ENCODE data around the gene MYEOV. TPM values are rescaled to one million over a fixed set of nuclear protein-coding genes. Genes with fewer than 3 reads are reported as not detected.

The MYEOV gene
- total RNA-seq, 4 donors from 2014 or later: 0.55 to 1.1 TPM; not detected in 2

DNA sequence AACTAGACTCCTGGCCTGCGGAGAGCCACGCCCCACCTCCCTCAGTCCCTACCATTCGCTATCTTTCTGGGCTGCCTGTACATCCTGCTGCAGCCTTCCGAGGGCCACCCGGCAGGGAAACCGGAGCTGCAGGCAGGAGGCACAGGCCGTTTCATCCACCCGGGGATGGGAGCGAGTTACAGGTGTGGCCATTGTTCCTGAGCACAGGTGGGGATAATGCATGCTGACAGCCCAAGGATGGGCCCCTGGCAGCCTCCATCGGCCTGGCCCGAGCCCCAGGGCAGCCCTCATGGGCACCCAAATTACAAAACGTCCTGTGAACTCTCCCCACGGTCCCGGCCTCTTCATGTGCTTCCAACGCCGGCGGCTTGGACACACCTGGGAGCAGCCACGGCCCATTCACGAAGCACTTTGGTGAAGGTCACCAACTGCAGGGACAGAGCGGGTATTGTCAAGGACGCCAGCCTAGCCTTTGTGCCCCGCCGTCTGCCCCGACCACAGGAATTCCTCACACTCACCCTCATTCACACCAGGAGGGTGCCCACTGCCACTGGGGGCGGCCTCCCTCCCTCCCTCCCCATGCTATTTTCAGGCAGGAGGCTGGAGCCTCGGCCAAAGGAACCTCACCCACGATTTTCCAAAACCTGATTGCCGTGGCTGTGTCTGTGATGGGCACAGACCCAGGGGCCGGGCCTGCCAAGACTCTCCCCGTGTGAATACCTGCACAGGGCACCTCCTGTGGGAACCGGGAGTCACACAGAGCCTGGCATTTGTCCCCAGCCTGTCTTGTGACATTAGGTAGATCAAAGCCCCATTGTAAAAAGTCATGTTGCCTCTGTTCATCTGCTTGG lies 42.1 kb upstream of the MYEOV start:
- H3K27ac ChIP-seq: no peak overlapping the region
- H3K36me3 ChIP-seq: no peaks in the 10 kb centered on the region
- no peaks in the 10 kb centered on the region for H3K27me3 ChIP-seq
- in situ Hi-C loops (cut with MboI; ENCODE audit: low pct_ligation_motif_present in 1 of 4, low pct_unique_long_range_greater_than_20kb in 1 of 4, low sequenced_read_pairs in 3 of 4): no loop called here
- no peak overlapping the region for H3K4me3 ChIP-seq
- no peak for DNase-seq
- H3K9me3 ChIP-seq: peaks cover 5 to 7% of the 10 kb centered on the region in 2 donors
- no peaks in the 10 kb centered on the region for H3K4me1 ChIP-seq
- WGBS, 2 donors (ENCODE audit: low coverage in 1 of 2): 74% methylated on average over 31 of the region's 31 CpGs; no CpG with 5 or more reads in 1 of the 2 donors
- intact Hi-C loops (cut with DNase I; ENCODE audit: low total_unique reads): no loop called here
- TF ChIP-seq POLR2A (IDR thresholded peaks at IDR 0.05): no peak

DNA sequence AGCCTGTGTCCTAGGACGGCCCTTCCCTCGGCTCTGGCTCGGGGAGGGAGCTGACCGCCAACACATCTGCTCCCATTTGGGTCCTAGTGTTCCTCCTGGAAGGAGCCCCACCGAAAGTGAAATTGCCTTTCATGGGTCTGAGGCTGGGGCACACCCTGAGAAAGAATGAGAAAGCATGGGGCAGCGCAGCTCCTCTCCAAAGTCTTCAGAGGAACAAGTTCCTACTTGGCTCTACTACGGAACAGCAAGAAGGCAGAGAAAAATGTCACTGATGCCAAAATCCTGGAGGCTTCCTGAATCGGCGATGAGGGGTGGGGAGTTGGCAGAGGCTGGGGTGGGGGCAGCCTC lies 41.5 kb upstream of the MYEOV start:
- intact Hi-C loops (cut with DNase I; ENCODE audit: low total_unique reads): no loop called here
- Histone ChIP-seq H3K27ac (no peak overlapping the region), H3K4me1 (no peaks in the 10 kb centered on the region), H3K4me3 (no peak overlapping the region), H3K9me3 (peaks cover 5 to 7% of the 10 kb centered on the region in 2 donors), H3K27me3 (no peaks in the 10 kb centered on the region), H3K36me3 (no peaks in the 10 kb centered on the region)
- TF ChIP-seq, protein P1, sequence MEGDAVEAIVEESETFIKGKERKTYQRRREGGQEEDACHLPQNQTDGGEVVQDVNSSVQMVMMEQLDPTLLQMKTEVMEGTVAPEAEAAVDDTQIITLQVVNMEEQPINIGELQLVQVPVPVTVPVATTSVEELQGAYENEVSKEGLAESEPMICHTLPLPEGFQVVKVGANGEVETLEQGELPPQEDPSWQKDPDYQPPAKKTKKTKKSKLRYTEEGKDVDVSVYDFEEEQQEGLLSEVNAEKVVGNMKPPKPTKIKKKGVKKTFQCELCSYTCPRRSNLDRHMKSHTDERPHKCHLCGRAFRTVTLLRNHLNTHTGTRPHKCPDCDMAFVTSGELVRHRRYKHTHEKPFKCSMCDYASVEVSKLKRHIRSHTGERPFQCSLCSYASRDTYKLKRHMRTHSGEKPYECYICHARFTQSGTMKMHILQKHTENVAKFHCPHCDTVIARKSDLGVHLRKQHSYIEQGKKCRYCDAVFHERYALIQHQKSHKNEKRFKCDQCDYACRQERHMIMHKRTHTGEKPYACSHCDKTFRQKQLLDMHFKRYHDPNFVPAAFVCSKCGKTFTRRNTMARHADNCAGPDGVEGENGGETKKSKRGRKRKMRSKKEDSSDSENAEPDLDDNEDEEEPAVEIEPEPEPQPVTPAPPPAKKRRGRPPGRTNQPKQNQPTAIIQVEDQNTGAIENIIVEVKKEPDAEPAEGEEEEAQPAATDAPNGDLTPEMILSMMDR (IDR thresholded peaks at IDR 0.05): no peak
- no peak for TF ChIP-seq POLR2A (IDR thresholded peaks at IDR 0.05)
- TF ChIP-seq POLR2AphosphoS5 (IDR thresholded peaks at IDR 0.05): no peak
- no peak for TF ChIP-seq EP300 (IDR thresholded peaks at IDR 0.05; ENCODE audit: low read depth)
- DNase-seq: no peak
- WGBS, 2 donors (ENCODE audit: low coverage in 1 of 2): 75 to 90% methylated on average over 3 to 9 of the region's 9 CpGs
- in situ Hi-C loops (cut with MboI; ENCODE audit: low pct_ligation_motif_present in 1 of 4, low pct_unique_long_range_greater_than_20kb in 1 of 4, low sequenced_read_pairs in 3 of 4): no loop called here

DNA sequence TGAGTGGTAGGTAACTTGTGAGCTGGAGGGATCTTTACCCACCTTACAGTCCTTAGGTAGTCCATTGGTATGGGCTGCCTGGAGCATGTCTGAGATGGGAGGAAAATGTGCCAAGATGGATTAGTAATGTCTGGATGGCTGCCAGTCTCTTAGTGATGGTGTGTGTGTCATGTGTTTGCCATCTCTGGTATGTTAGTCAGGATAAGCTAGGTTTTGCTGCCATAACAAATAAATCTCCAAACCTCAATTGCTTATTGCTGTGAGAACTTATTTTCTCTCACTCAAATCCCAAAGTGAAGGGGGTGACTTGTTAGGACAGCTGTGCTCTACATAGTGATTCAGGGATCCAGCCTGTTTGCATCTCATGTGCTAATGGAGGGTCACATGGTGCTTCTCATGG lies 40.9 kb upstream of the MYEOV start:
- Histone ChIP-seq H3K4me3 (no peak overlapping the region), H3K27me3 (no peaks in the 10 kb centered on the region), H3K4me1 (no peaks in the 10 kb centered on the region), H3K36me3 (no peaks in the 10 kb centered on the region), H3K9me3 (peaks cover 5 to 7% of the 10 kb centered on the region in 2 donors), H3K27ac (no peak overlapping the region)
- TF ChIP-seq EP300 (IDR thresholded peaks at IDR 0.05; ENCODE audit: low read depth) (no peak), POLR2AphosphoS5 (IDR thresholded peaks at IDR 0.05) (no peak)
- in situ Hi-C loops (cut with MboI; ENCODE audit: low pct_ligation_motif_present in 1 of 4, low pct_unique_long_range_greater_than_20kb in 1 of 4, low sequenced_read_pairs in 3 of 4): no loop called here
- intact Hi-C loops (cut with DNase I; ENCODE audit: low total_unique reads): no loop called here
- no peak for DNase-seq

DNA sequence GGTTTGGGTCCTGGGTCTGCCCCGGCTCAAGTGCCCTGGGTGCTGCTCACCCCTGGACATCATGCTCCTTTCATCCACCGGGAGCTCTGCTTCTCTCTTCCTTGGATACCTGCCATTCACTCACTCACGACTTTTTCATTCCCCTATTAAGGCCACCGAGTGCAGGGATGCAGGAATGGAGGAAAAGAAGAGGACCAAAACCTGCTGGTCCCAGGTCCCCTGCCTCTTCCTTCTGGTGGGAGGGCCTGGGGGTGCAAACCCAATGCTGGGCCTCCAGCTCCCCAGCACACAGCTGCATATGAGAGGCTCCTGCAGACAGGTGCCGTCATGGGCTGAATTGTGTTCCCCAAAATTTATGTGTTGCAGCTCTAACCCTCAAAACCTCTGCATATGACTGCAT lies 36.8 kb upstream of the MYEOV start:
- TF ChIP-seq EP300 (IDR thresholded peaks at IDR 0.05; ENCODE audit: low read depth) (no peak), POLR2AphosphoS5 (IDR thresholded peaks at IDR 0.05) (no peak), POLR2A (IDR thresholded peaks at IDR 0.05) (no peak)
- TF ChIP-seq, protein P1 (IDR thresholded peaks at IDR 0.05): no peak
- intact Hi-C loops (cut with DNase I; ENCODE audit: low total_unique reads): no loop called here
- Histone ChIP-seq H3K27me3 (no peaks in the 10 kb centered on the region), H3K4me1 (no peaks in the 10 kb centered on the region), H3K9me3 (peaks cover 5 to 7% of the 10 kb centered on the region in 2 donors), H3K36me3 (no peaks in the 10 kb centered on the region), H3K4me3 (no peak overlapping the region), H3K27ac (no peak overlapping the region)
- in situ Hi-C loops (cut with MboI; ENCODE audit: low pct_ligation_motif_present in 1 of 4, low pct_unique_long_range_greater_than_20kb in 1 of 4, low sequenced_read_pairs in 3 of 4): no loop called here
- no peak for DNase-seq
- WGBS, 2 donors (ENCODE audit: low coverage in 1 of 2): 65 to 75% methylated on average over 4 to 5 of the region's 5 CpGs

DNA sequence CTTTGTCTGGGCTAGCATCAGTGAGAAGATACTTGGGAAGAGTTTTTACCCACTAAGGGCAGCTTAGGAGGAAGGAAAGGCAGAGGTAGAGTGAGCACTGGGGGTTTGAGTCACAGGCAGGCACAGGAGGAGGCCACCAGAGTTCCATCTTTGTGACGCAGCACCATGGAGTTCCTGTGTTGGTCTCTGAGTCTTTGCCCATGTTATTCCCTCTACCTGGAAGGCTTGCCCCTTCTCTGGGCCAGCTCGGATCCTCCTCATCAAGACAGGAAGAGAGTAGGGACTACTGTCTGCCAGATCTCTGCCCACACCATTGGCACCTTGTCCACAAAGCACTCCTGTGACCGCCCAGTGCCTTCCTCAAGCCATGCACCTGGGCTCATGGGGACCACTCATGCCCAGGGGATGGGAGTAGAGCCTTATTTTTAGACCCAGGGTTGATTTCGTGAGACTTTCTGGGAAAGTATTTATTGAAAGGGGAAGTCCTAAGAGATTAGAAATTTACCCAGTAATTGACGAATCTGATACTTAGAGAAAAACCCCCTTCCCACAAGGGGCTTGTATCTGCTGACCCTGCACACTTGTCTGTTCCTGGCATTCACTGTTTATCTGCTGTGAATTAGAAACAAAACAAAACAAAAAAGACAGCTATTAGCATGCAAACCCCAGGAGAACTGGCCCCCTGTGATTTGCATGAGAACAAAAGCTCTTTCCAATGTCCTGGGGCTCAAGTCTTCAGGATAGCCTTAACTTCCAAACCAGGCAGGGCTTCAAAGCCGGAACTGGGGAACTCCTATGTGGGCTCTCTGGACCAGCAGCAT lies 35.9 kb upstream of the MYEOV start:
- Histone ChIP-seq H3K36me3 (no peaks in the 10 kb centered on the region), H3K27ac (no peak overlapping the region), H3K27me3 (no peaks in the 10 kb centered on the region), H3K4me3 (no peak overlapping the region), H3K9me3 (peaks cover 5 to 6% of the 10 kb centered on the region in 2 donors), H3K4me1 (no peaks in the 10 kb centered on the region)
- WGBS, 2 donors (ENCODE audit: low coverage in 1 of 2): 73 to 76% methylated on average over 3 to 6 of the region's 6 CpGs
- in situ Hi-C loops (cut with MboI; ENCODE audit: low pct_ligation_motif_present in 1 of 4, low pct_unique_long_range_greater_than_20kb in 1 of 4, low sequenced_read_pairs in 3 of 4): no loop called here
- no peak for DNase-seq
- intact Hi-C loops (cut with DNase I; ENCODE audit: low total_unique reads): no loop called here
- TF ChIP-seq POLR2A (IDR thresholded peaks at IDR 0.05) (no peak), POLR2AphosphoS5 (IDR thresholded peaks at IDR 0.05) (no peak), EP300 (IDR thresholded peaks at IDR 0.05; ENCODE audit: low read depth) (no peak)
- TF ChIP-seq, protein P1 (IDR thresholded peaks at IDR 0.05): no peak

All from transverse colon (tissue), 4 donors.